ENCODE measurements around the gene PAX9. TPM values are rescaled to one million over a fixed set of nuclear protein-coding genes. Genes with fewer than 3 reads are reported as not detected.

The PAX9 gene
- total RNA-seq, 2 experiments from 2014 or later = not detected

DNA sequence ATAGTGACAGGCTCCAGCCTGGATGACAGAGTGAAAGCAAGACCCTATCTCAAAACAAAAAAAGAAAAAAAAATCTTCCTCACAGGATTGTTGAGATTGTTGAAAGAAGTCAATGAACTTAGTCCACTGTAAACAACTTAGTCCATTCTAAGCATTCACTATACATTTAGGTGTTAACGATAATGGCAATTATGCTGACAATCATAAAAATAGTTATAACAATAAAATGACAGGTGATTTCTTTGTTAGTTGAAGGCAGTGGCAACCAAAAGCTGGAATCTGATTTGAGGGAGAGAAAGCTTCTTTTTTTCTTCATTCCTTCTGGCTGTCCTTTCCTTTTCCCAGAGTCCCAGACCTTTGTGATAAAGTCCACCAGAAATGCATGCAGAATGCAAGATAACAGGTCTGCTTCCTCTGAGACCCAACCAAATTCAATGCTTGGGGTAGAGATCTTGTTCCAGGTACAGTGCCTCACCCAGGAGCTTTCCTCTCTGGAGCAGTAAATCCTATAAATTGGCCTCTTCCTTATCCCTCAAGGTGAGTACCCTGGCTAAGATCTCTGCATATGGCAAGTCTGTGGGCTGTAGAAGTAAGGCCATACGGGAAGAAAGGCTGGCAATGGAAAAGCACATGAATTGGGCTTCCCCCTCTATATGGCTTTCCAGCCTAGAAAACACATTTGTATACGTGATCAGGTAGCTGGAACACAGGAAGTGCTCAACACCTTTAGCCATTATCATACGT lies 52.5 kb downstream of the PAX9 start:
- DNase-seq = no peak
- Mint-ChIP-seq H3K4me3 (no peak overlapping the region), H3K4me1 (no peaks in the 10 kb centered on the region), H3K27me3 (no peaks in the 10 kb centered on the region), H3K36me3 (ENCODE audit: low read depth) (no peaks in the 10 kb centered on the region), H3K27ac (no peak overlapping the region), H3K9me3 (no peaks in the 10 kb centered on the region)
- CTCF ChIA-PET = no interaction called here
- POLR2A ChIA-PET = no interaction called here

DNA sequence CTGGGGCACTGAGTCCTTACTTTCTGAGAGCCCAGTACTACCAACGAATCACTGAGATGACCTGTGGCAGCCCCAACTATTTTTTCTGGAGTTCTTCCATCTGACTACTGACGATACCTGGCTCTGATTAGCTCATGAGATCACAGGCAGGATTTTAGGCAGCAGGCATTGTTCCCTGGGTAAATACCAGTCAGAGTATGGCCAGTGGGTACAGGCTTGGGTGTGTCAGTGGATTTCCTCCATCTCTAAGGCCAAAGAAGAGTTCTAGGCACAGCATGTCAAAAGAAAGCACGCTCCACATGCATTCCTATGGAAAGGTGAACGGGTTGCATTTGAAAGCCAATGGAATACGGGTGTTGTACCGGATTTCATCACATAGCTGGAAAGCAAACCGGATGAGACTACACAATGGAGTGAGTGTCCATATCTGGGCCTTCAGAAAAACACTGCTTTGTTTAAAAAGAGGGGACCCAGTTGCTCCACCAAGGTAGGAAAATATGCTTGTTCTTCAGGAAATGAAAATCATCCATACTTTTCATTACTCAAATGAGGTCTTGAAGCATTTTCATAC lies 55.0 kb downstream of the PAX9 start:
- ChIA-PET POLR2A (no interaction called here), CTCF (no interaction called here)
- no peak for DNase-seq
- Mint-ChIP-seq H3K36me3 (ENCODE audit: low read depth) (no peaks in the 10 kb centered on the region), H3K9me3 (no peaks in the 10 kb centered on the region), H3K4me3 (no peak overlapping the region), H3K27ac (no peak overlapping the region), H3K4me1 (no peaks in the 10 kb centered on the region), H3K27me3 (no peaks in the 10 kb centered on the region)

DNA sequence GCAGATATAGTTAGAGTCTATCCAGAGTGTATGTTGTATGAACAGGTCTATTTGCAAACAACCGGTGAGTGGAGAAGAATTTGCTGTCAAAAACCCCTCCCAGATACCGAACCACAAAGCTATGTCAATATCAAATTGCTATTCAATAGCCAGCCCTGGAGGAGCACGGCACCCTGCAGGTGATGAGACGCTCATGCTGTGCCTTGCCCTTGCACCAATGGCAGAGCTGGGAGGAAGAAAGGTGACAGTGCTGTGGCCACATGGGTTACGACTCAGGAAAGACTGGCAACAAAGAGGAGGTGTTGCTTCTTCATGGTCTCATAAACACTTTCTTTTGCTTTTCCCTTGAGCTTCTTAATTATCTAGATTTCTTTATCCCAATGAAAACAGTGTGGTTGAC lies 55.7 kb downstream of the PAX9 start:
- H3K27ac Mint-ChIP-seq = no peak overlapping the region
- no peaks in the 10 kb centered on the region for H3K9me3 Mint-ChIP-seq
- CTCF ChIA-PET = no interaction called here
- no peaks in the 10 kb centered on the region for H3K4me1 Mint-ChIP-seq
- H3K27me3 Mint-ChIP-seq = no peaks in the 10 kb centered on the region
- POLR2A ChIA-PET = no interaction called here
- DNase-seq = no peak
- H3K4me3 Mint-ChIP-seq = no peak overlapping the region
- H3K36me3 Mint-ChIP-seq (ENCODE audit: low read depth) = no peaks in the 10 kb centered on the region

DNA sequence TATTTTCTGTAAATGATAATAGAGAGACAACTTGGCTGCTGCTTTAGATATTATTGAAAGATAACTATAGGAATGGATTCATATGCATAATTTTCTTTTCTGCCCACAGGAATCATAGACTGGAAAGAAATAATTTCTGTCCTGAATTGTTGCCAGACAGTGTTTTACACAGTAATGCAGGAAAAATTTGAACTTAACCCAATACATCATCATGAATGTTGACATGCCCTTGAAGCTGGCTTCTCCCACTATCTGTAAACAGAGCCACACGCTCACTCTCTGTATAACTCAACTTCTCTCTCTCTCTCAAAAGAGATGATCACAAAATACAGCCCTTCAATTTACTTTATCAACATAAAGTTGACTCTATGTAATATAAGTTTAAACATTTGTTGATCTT lies 56.6 kb downstream of the PAX9 start:
- Mint-ChIP-seq H3K27me3 (no peaks in the 10 kb centered on the region), H3K4me3 (no peak overlapping the region), H3K9me3 (no peaks in the 10 kb centered on the region), H3K4me1 (no peaks in the 10 kb centered on the region), H3K36me3 (ENCODE audit: low read depth) (no peaks in the 10 kb centered on the region), H3K27ac (no peak overlapping the region)
- DNase-seq = no peak
- ChIA-PET POLR2A (no interaction called here), CTCF (no interaction called here)

DNA sequence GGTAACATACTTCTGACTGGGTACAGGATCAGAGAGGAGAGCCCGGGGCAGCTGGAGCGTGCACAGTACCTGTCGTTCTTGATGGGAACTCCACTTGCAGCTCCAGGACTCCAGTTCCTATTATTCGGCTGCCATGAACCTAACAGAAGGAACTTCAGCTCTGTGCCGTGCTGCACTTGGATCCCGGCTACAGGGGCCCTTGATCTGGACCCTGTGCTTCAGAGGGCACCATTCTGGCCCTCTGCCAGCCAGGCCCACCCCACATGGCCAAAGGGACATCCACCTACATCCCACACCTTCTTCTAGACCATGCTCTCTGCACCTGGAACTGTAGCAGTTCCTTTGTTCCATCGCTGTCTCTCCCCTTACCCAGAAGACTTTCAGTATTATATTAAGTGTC lies 58.2 kb downstream of the PAX9 start:
- POLR2A ChIA-PET = no interaction called here
- H3K9me3 Mint-ChIP-seq = no peaks in the 10 kb centered on the region
- no peak overlapping the region for H3K4me3 Mint-ChIP-seq
- H3K36me3 Mint-ChIP-seq (ENCODE audit: low read depth) = no peaks in the 10 kb centered on the region
- no peak for DNase-seq
- CTCF ChIA-PET = no interaction called here
- no peak overlapping the region for H3K27ac Mint-ChIP-seq
- no peaks in the 10 kb centered on the region for H3K4me1 Mint-ChIP-seq
- no peaks in the 10 kb centered on the region for H3K27me3 Mint-ChIP-seq

DNA sequence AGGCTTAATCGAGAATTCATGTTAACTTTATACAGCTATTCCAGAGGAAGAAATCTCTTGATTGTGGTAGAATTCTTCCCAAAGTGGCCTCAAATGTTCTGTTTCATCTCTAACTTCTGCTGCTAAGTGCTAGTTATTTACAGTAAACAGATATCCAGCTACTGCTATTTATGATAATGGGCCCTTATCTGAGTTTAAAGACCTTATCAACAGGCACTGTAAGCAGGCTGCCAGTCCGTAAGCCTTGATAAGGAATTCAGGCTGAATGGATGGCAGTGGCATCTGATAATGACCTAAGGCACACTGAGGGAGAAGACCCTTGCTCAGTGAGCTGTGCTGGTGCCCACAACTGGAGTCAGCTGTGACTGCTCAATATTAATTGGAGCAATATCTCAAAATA lies 59.0 kb downstream of the PAX9 start:
- POLR2A ChIA-PET = no interaction called here
- DNase-seq = no peak
- Mint-ChIP-seq H3K4me3 (no peak overlapping the region), H3K27ac (no peak overlapping the region), H3K4me1 (no peaks in the 10 kb centered on the region), H3K36me3 (ENCODE audit: low read depth) (no peaks in the 10 kb centered on the region), H3K9me3 (no peaks in the 10 kb centered on the region), H3K27me3 (no peaks in the 10 kb centered on the region)
- CTCF ChIA-PET = no interaction called here

DNA sequence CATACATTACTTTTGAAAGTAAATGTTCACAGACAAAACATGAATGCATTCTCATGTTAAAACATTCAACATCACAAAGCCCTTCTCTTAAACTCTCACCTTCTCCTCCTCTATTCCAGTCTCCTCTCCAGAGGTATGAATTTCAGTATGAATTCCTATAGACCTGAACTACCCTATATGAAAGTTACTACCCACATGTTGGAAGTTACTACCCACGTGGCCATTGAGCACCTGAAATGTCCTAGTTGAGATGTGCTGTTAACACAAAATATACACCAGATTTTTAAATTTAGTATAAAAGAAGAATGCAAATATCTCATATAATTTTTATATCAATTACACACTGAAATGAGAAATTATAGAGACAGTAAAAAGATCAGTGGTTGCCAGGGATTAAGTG lies 60.2 kb downstream of the PAX9 start:
- H3K4me1 Mint-ChIP-seq = no peaks in the 10 kb centered on the region

DNA sequence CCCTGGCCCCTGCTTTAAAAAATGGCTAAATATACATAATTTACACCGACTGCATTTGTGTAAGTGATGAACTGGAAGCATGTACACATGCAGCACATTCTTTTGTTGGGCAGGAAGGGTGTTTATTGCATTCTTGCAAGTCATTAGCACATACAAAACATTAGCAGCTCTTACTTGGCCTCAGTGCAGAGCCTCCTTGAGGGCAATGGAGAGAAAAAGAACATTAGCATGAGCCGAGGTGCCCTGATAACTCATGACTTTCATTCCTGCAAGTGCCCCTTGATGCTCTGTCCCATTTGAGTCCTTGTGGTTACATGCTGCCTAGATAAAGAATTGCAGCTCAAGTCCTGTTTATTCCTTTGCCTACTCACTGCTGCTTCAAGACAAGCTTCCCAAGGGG lies 61.9 kb downstream of the PAX9 start:
- H3K27me3 Mint-ChIP-seq = no peaks in the 10 kb centered on the region
- no peaks in the 10 kb centered on the region for H3K4me1 Mint-ChIP-seq
- no peaks in the 10 kb centered on the region for H3K9me3 Mint-ChIP-seq
- H3K36me3 Mint-ChIP-seq (ENCODE audit: low read depth) = no peaks in the 10 kb centered on the region
- ChIA-PET CTCF (interaction anchor here (1.3 kb wide), 1 partner anchor 15 kb away, joined by 3 read pairs; no protein-coding TSS in a partner anchor), POLR2A (no interaction called here)
- DNase-seq = no peak
- H3K27ac Mint-ChIP-seq = no peak overlapping the region
- H3K4me3 Mint-ChIP-seq = no peak overlapping the region

More for the DNA sequence above, 60.2 kb downstream of the PAX9 start:
- DNase-seq = no peak
- CTCF ChIA-PET = no interaction called here
- Mint-ChIP-seq H3K9me3 (no peaks in the 10 kb centered on the region), H3K4me3 (no peak overlapping the region), H3K27me3 (no peaks in the 10 kb centered on the region), H3K36me3 (ENCODE audit: low read depth) (no peaks in the 10 kb centered on the region), H3K27ac (no peak overlapping the region)
- POLR2A ChIA-PET = no interaction called here

DNA sequence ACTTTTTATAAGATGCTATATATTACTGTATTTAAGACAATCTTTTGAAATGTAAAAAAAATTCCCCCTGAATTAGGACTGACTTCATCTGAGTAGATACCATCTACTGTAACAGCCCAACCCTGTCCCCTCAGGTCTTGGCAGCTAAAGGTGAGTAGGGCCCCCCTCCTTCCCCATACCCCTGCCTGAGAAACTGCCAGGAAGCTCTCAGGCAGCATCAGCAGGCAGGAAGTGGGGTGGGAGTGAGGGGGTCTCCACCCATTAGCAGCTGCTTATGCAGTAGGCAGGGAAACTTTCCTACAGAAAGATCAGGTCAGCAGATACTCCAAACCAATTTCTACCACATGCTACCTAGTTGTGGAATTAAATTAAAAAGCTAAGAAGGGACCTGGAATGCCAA lies 62.5 kb downstream of the PAX9 start:
- no peaks in the 10 kb centered on the region for H3K9me3 Mint-ChIP-seq
- POLR2A ChIA-PET = no interaction called here
- no peak overlapping the region for H3K4me3 Mint-ChIP-seq
- no peak overlapping the region for H3K27ac Mint-ChIP-seq
- DNase-seq = no peak
- no peaks in the 10 kb centered on the region for H3K36me3 Mint-ChIP-seq (ENCODE audit: low read depth)
- H3K27me3 Mint-ChIP-seq = no peaks in the 10 kb centered on the region
- CTCF ChIA-PET = interaction anchor here (1.3 kb wide), 1 partner anchor 15 kb away, joined by 3 read pairs; no protein-coding TSS in a partner anchor
- no peaks in the 10 kb centered on the region for H3K4me1 Mint-ChIP-seq

DNA sequence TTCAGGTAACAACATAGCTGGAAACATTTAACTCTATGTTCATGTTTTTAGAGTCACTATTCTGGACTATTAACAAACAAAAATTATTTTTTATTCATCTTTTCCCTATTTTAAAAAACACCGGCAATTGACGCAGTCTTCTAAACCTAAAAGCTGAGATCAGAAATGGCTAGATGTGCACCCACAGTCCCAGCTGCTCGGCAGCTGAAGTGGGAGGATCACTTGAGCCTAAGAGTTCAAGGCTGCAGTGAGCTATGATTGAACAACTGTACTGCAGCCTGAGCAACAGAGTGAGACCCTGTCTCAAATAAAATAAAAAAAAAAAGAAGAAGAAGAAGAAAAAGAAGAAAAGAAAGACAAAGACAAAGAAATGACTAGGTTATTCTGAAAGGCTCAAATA lies 64.5 kb downstream of the PAX9 start:
- CTCF ChIA-PET = no interaction called here
- Mint-ChIP-seq H3K36me3 (ENCODE audit: low read depth) (no peaks in the 10 kb centered on the region), H3K27me3 (no peaks in the 10 kb centered on the region)

More for the DNA sequence above, 64.5 kb downstream of the PAX9 start:
- no peak overlapping the region for H3K4me3 Mint-ChIP-seq
- DNase-seq = no peak
- no peaks in the 10 kb centered on the region for H3K4me1 Mint-ChIP-seq
- POLR2A ChIA-PET = no interaction called here
- H3K9me3 Mint-ChIP-seq = no peaks in the 10 kb centered on the region
- H3K27ac Mint-ChIP-seq = no peak overlapping the region

Other genes starting within 250 kb of the PAX9 start
- gene NKX2-1, start 141.6 kb upstream of the PAX9 start, total RNA-seq = not detected
- gene NKX2-8, start 79.2 kb upstream of the PAX9 start, total RNA-seq = not detected

All from activated CD4-positive, alpha-beta T cell treated with anti-CD3 and anti-CD28 coated beads, Interleukin-2, amount 10 ng/mL, durations not matched to agents 7 days and 5 days (primary cell).